SK-N-SH treated with all-trans-retinoic acid at 6 μM for 48 hours (cell line): ENCODE data around the gene CC2D1B.
A peak's percentile ranks its signal among the peaks of the same experiment; 100 is the strongest.

Experiments
- ATAC-seq: fragments of 200-7000 bp; cut with Tn5 transposase; 3 replicates; pipeline ENCODE4 v1.9.1; 2020; ENCODE audit warnings: mild to moderate bottlenecking, moderate library complexity
- ARNTL ChIP-seq: fragments of 450-650 bp; formaldehyde crosslinking; IDR thresholded peaks from 2 replicates; pipeline ENCODE4 v1.5.0; 2020; ENCODE audit warnings: low read depth, mild to moderate bottlenecking, moderate library complexity, borderline replicate concordance
- BACH2 ChIP-seq: fragments of 250-450 bp; sonication (Bioruptor Pico); IDR thresholded peaks from 2 replicates; pipeline ENCODE4 v1.9.0; 2021; ENCODE audit warnings: mild to moderate bottlenecking, borderline replicate concordance
- CREB5 ChIP-seq: fragments of 250-450 bp; sonication (Bioruptor Pico); IDR thresholded peaks from 2 replicates; pipeline ENCODE4 v1.5.1; 2020; ENCODE audit warnings: low read depth, mild to moderate bottlenecking, moderate library complexity
- CSDC2 ChIP-seq: fragments of 250-450 bp; sonication (Bioruptor Pico); IDR thresholded peaks from 2 replicates; pipeline ENCODE4 v1.5.0; 2020; ENCODE audit warnings: mild to moderate bottlenecking, moderate library complexity
- CSRNP3 ChIP-seq: fragments of 250-450 bp; sonication (Bioruptor Pico); IDR thresholded peaks from 2 replicates; pipeline ENCODE4 v1.5.1; 2021; ENCODE audit warnings: mild to moderate bottlenecking, moderate library complexity
- ESRRG ChIP-seq: fragments of 250-450 bp; sonication (Bioruptor Pico); IDR thresholded peaks from 2 replicates; pipeline ENCODE4 v1.6.1; 2021; ENCODE audit warnings: mild to moderate bottlenecking
- ISL1 ChIP-seq: fragments of 250-450 bp; sonication (Bioruptor Pico); IDR thresholded peaks from 2 replicates; pipeline ENCODE4 v2.1.2; 2022; ENCODE audit warnings: mild to moderate bottlenecking, moderate library complexity
- OSR1 ChIP-seq: fragments of 250-450 bp; sonication (Bioruptor Pico); IDR thresholded peaks from 2 replicates; pipeline ENCODE4 v1.8.0; 2022; ENCODE audit warnings: moderate library complexity, mild to moderate bottlenecking, inconsistent platforms
- PATZ1 ChIP-seq: fragments of 250-450 bp; sonication (Bioruptor Pico); IDR thresholded peaks from 2 replicates; pipeline ENCODE4 v1.8.0; 2020; ENCODE audit warnings: mild to moderate bottlenecking, moderate library complexity, borderline replicate concordance
- POU6F1 ChIP-seq: fragments of 250-450 bp; sonication (Bioruptor Pico); IDR thresholded peaks from 2 replicates; pipeline ENCODE4 v1.8.0; 2021; ENCODE audit warnings: low read depth, mild to moderate bottlenecking, moderate library complexity, borderline replicate concordance
- PPARA ChIP-seq: fragments of 250-450 bp; sonication (Bioruptor Pico); IDR thresholded peaks from 2 replicates; pipeline ENCODE4 v1.5.0; 2020; ENCODE audit warnings: mild to moderate bottlenecking, borderline replicate concordance
- RARB ChIP-seq: fragments of 250-450 bp; sonication (Bioruptor Pico); IDR thresholded peaks from 2 replicates; pipeline ENCODE4 v1.8.0; 2021; ENCODE audit warnings: mild to moderate bottlenecking, moderate library complexity
- SNAI2 ChIP-seq: fragments of 250-450 bp; sonication (Bioruptor Pico); IDR thresholded peaks from 2 replicates; pipeline ENCODE4 v1.5.0; 2020; ENCODE audit warnings: mild to moderate bottlenecking, moderate library complexity
- TCF4 ChIP-seq: fragments of 250-450 bp; sonication (Bioruptor Pico); IDR thresholded peaks from 2 replicates; pipeline ENCODE4 v1.8.0; 2021; ENCODE audit warnings: mild to moderate bottlenecking, moderate library complexity, borderline replicate concordance
- TOX ChIP-seq: fragments of 250-450 bp; sonication (Bioruptor Pico); IDR thresholded peaks from 2 replicates; pipeline ENCODE4 v1.8.0; 2021; ENCODE audit warnings: mild to moderate bottlenecking, moderate library complexity, borderline replicate concordance
- TSHZ2 ChIP-seq: fragments of 250-450 bp; sonication (Bioruptor Pico); IDR thresholded peaks from 2 replicates; pipeline ENCODE4 v1.5.0; 2020; ENCODE audit warnings: mild to moderate bottlenecking, moderate library complexity
- ZC3H10 ChIP-seq: fragments of 250-450 bp; sonication (Bioruptor Pico); IDR thresholded peaks from 2 replicates; pipeline ENCODE4 v1.5.1; 2021; ENCODE audit warnings: mild to moderate bottlenecking, moderate library complexity
- ZFP3 ChIP-seq: fragments of 250-450 bp; sonication (Bioruptor Pico); IDR thresholded peaks from 2 replicates; pipeline ENCODE4 v1.5.0; 2020; ENCODE audit warnings: mild to moderate bottlenecking, moderate library complexity
- ZFP30 ChIP-seq: fragments of 450-650 bp; formaldehyde crosslinking; IDR thresholded peaks from 2 replicates; pipeline ENCODE4 v1.5.0; 2022; ENCODE audit warnings: mild to moderate bottlenecking, moderate library complexity
- ZNF565 ChIP-seq: fragments of 450-650 bp; formaldehyde crosslinking; conservative IDR thresholded peaks from 2 replicates; pipeline ENCODE4 v1.5.0; 2020; ENCODE audit warnings: low read depth, mild to moderate bottlenecking, moderate library complexity
- ZNF70 ChIP-seq: fragments of 450-650 bp; formaldehyde crosslinking; IDR thresholded peaks from 2 replicates; pipeline ENCODE4 v1.5.0; 2020; ENCODE audit warnings: mild to moderate bottlenecking, moderate library complexity
- ZNF8 ChIP-seq: fragments of 450-650 bp; formaldehyde crosslinking; IDR thresholded peaks from 2 replicates; pipeline ENCODE4 v1.5.0; 2020; ENCODE audit warnings: mild to moderate bottlenecking, moderate library complexity

Gene CC2D1B

GRCh38 chr1:52348704-52349300 lies 17.2 kb downstream of the CC2D1B start:
- peak; percentile 85 for ATAC-seq
- TF ChIP-seq TCF4 (CRISPR knock-in tag) = peak; percentile 61; the same call in 1 of the 2 replicates
- no peak for TF ChIP-seq ZFP3 (CRISPR knock-in tag)
- no peak for TF ChIP-seq TSHZ2 (CRISPR knock-in tag)
- TF ChIP-seq ZNF565 (CRISPR knock-in tag) = no peak
- TF ChIP-seq, all 23 proteins: peak for 1

GRCh38 chr1:52346653-52347052 lies 19.4 kb downstream of the CC2D1B start:
- no peak for TF ChIP-seq ARNTL (CRISPR knock-in tag)
- ATAC-seq = no peak

- no peak for ATAC-seq
- no peak for TF ChIP-seq RARB (CRISPR knock-in tag)
- no peak for TF ChIP-seq SNAI2 (CRISPR knock-in tag)
- no peak for TF ChIP-seq ZC3H10
- TF ChIP-seq OSR1 = no peak
- TF ChIP-seq TOX (CRISPR knock-in tag) = no peak
- TF ChIP-seq, all 23 proteins: peak for 0
Measured at GRCh38 chr1:52345252-52345651, 20.8 kb downstream of the CC2D1B start.

GRCh38 chr1:52343979-52344378 lies 22.0 kb downstream of the CC2D1B start:
- TF ChIP-seq PPARA (CRISPR knock-in tag) = no peak
- ATAC-seq = no peak

- ATAC-seq = no peak
- TF ChIP-seq CSDC2 (CRISPR knock-in tag) (no peak), ZNF8 (no peak), POU6F1 (CRISPR knock-in tag) (no peak), ISL1 (CRISPR knock-in tag) (no peak), RARB (CRISPR knock-in tag) (no peak)
Measured at GRCh38 chr1:52341655-52342260, 24.2 kb downstream of the CC2D1B start.

GRCh38 chr1:52337439-52337838 lies 28.6 kb downstream of the CC2D1B start:
- ATAC-seq = no peak
- TF ChIP-seq ZFP30 (CRISPR knock-in tag) (no peak), TOX (CRISPR knock-in tag) (no peak), TCF4 (CRISPR knock-in tag) (no peak), CSRNP3 (CRISPR knock-in tag) (no peak), ARNTL (CRISPR knock-in tag) (no peak), SNAI2 (CRISPR knock-in tag) (no peak), ZC3H10 (no peak), CREB5 (CRISPR knock-in tag) (no peak), POU6F1 (CRISPR knock-in tag) (no peak), ZNF70 (CRISPR knock-in tag) (no peak), BACH2 (CRISPR knock-in tag) (no peak), ESRRG (no peak), ISL1 (CRISPR knock-in tag) (no peak), RARB (CRISPR knock-in tag) (no peak), CSDC2 (CRISPR knock-in tag) (no peak), PATZ1 (no peak)
